GM18498 (cell line): ENCODE measurements around the gene SYNE2.
"Not testable (repeated sequence)": the region's sequence is repeated elsewhere in the genome, so short reads cannot be mapped to it uniquely, and the experiment has no call there.

Experiments
- ATAC-seq: cut with Tn5 transposase; IDR thresholded peaks from one replicate; pipeline ENCODE4 v1.9.1; 2021; ENCODE audit warnings: mild to moderate bottlenecking, moderate library complexity; ENCODE audit not compliant: unreplicated experiment

Gene SYNE2

DNA sequence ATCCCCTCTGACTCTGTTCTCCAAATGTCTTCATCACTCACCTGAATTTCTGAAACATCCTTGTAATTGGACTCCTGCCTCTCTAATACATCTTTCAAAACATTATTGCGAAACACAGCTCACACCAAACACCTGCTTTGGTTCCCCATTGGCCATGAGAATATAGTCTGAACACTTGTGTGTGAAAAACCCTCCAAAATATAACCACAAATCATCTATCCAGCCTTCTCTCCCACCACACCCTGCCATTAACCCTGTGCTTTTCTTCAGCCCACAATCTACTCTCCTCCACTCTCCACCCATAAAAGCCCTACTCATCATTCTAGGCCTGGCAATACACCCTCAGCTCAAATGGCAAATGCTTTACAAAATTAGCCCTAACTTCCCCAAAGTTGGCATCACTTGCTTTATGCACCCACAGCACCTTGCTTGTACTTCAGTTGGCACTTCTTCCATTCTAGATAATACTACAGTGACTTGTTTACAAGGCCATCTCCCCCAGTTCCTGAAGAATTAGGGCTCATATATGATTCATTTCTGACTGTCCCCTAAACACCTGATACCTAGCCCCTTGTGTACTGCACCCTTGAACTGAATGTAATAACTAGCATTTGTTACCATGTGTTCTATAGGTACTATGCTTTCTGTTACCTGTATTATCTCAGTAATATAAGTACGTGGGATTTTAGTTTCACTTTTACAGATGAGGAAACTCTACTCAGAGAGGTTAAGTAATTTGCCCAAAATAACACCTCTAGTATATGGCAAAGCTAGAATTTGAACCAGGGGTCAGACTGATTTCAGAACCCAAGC lies 17.3 kb downstream of the SYNE2 start:
- peak; percentile 49 for ATAC-seq

DNA sequence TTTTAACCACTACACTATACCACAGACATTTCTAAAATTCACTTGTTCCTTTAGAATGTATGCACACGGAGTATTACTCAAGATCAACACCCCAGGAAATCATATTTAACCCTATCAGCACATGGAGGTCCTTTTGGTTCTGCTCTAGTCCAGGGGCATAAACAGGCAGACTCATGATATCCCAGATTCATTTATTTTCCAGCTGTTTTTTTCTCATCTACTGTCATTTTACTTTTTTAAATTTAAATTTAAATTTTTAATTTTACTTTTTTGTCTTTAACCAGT lies 17.9 kb downstream of the SYNE2 start:
- not testable (repeated sequence) for ATAC-seq

DNA sequence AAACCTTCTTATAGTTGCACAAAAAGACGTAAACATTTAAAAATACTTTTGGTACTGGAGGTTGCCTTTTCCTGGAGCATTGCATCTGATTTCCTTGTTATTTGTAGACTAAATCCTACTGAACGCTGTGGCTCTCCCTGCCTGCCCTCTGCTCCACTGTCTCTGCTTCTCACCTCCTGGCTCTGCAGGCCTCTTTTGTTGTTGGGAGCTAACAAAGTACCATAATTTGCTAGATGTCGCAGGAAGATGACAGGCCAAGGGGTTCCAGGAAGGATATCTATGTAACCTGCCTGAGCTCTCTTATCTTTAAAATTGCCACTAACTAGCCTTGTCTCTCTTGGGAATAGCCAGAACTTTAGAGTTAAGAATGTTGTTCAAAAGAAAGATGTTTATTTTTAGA lies 21.4 kb downstream of the SYNE2 start:
- no peak for ATAC-seq

DNA sequence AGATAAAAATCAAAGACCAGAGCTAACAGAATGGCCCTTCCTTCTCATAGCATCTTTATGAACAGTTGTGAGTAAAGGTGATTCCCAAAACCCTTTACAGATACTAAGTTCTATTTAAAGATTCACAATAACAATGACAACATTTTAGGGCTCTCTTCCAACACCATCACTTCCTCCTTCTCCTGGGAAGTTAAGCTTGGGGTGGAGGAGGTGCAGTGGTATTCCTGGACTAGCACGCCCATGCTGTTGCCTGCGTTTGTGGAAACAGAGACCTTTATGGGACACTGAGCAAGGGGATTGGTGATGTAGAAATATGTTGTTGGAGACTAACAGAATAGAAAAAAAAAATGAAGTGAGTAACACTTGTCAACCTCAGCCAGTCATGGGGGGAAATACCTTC lies 22.5 kb downstream of the SYNE2 start:
- no peak for ATAC-seq

DNA sequence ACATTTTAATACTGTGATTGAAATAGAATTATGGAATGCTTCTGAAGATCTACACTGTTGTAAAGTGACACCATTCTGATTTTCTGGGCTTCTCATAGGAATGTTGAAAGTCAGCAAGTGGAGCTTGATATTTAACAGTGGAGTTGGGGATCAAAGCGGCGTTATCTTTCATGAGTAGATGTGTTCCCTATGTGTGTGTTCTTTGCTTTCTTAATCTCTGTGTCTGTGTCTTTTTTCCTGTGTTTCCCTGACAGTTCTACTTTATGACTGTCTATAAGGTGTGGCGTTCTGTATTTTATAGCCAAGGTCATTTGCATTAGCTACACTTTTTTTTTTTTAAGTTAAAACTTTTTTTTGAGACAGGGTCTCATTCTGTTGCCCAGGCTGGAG lies 24.7 kb downstream of the SYNE2 start:
- no peak for ATAC-seq

DNA sequence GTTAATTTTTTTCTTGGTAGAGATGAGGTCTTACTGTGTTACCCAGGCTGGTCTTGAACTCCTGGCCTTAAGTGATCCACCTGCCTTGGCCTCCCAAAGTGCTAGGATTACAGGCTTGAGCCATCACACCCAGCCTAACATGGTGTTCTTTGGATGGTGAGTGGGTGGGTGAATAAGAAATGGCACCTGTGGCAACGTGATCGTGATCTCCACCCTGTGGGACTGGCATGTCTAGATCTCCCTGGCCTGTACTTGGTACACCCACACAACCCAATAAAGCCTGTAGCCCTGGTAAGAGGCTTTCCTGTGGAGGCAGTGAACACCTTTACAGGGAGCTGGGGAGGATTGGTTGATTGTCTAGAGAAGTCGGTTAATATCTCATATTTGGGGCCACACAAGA lies 25.2 kb downstream of the SYNE2 start:
- no peak for ATAC-seq

DNA sequence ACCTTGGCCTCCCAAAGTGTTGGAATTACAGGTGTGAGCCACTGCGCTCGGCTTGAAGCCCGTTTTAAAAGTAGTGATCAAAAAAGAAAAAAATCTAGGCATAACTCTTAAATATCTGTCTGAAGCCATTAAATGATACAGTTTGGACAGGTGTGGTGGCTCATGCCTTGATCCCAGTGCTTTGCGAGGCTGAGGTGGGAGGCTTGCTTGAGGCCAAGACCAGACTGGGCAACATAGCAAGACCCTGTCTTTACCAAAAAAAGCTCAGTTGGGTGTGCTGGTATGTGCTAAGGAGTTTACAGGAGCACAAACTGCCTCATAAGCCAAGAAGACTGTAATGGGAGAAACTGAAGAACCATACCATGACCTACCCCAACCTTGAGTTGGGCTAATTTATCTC lies 26.0 kb downstream of the SYNE2 start:
- ATAC-seq = no peak

DNA sequence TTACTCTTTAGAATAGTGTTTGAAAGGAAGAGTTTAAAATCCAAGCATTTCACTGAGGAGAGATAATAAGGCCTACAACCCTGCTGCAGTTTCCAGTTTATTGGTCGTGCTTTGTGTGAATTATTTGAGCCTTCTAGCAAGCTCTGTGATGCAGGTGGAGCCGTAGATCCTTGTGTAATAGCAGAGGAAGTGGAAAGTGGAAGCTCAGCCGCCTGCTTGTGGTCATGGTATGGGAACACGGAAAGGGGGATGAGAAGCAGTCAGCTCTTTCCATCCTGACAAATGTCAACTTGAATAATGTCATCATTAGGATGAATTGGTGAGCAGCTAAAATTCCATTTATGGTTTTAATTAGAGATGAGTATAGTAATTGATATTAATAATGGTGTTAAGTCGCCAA lies 29.1 kb downstream of the SYNE2 start:
- no peak for ATAC-seq

DNA sequence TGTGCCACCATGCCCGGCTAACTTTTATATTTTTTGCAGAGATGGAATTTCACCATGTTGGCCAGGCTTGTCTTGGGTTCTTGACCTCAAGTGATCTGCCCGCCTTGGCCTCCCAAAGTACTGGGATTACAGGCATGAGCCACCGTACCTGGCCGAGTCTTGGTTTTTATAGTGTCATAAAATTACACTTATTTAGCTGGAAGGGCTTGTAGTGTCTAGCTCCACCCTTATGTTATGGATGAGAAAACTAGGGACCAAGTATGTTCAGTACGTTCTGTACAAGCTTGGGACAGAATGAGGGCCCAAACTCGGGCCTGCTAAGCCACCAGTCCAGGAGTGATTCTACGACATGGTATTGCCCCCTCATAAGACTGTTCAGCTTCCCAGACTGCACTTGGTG lies 35.1 kb downstream of the SYNE2 start:
- ATAC-seq = no peak

DNA sequence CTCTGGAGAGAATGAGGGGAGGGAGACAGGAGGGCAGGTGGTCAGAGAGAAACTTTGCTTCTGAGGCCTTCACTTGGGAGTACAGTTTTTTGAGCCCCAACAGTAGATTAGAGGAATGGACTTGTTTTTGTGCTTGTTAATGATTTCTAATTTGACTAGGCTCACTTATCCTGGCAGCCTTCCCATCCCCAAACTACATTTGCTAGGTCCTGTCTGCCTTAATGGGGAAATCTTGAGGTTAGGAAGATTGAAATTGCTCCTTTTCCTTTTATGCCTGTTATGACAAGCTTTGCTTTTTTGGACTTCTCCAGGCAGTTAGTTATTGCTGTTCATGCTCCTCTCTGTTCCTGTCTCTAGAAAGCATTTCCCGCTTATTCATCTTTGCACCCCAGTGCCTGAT lies 37.7 kb downstream of the SYNE2 start:
- no peak for ATAC-seq

DNA sequence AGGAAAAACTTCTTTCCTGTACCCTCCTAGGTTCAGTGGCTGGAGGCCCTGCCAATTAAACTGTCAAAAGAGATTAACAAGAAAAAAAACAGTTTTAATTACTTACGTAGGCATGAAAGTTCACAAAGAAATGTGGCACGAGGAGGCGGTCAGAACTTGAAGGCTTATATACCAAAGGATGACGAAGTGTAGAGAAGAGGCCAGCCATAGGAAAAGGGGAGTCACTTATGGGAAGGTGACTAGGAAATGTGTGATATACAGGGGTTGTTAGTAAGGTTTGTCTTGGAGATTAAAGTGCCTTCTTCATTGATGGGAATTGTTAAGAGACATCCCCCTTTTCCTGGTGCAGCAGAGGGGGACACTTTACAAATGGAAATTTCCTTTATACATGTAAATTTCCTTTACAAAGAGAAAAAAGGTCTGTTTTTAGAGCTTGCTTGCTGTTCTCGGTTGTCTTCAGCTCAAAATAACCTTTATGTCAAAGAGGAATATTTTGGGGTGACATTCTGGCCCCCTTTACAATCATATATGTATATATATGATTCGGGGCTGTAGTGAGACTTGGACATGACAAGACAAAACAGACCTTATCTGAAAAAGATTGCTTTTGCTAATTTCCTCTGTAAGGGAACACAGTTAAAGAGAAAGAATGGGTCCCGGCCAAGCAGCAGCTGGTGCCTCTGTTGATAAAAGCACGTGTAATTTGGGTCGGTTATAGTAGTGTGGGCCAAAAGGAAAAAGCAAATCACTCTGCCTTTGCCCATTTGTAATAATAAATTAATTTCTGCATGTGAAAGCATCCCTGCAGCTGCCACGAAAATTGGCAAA lies 38.6 kb downstream of the SYNE2 start:
- no peak for ATAC-seq

DNA sequence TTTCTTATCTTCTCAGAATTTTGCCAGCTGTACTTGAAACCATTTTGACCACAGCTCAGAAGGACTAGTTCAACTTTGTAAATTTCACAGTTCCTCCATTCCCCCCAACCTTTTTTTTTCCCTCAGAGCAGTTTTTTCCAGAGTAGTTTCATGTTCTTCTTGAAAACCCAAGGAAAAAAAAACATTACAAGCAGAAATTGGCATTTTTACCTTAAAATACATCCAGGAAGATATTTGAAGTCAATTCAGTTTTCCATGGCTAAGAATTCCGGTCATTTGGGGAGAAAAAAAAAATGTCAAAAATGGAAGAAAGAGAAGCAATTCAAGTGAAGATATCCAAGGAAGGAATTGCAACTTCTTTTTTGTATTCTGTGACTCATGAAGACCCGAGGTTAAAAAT lies 39.5 kb downstream of the SYNE2 start:
- ATAC-seq = no peak

DNA sequence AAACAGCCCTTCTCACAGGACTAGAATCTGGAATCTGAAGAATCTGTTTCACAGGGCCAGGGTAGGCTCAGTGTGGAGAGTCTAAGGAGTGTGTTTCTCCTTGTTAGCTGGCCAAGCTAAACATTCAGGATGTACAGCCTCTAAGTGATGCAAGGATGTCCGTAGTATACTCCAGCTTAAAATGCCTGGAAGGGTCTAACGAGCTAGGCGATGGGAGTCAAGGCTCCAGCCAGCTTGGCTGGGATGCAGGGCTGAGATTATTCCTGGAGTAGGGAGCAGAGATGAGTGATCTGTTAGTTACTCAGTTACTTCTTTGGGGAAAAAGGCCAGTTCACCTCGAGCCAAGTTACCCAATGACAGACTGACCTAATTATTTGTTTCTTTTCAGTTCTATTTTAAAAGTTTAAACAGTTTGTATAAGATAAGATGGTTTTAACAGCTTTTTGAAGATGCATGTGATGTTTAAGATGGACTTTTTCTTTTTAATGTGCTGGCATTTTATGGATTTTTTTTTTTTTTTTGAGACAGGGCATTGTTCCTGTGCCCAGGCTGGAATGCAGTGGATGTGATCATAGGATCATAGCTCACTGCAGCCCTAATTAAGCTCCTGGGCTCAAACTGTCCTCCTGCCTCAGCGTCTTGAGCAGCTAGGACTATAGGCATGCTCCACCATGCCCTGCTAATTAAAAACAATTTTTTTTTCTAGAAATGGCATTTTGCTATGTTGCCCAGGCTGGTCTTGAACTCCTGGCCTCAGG lies 41.1 kb downstream of the SYNE2 start:
- ATAC-seq = no peak

DNA sequence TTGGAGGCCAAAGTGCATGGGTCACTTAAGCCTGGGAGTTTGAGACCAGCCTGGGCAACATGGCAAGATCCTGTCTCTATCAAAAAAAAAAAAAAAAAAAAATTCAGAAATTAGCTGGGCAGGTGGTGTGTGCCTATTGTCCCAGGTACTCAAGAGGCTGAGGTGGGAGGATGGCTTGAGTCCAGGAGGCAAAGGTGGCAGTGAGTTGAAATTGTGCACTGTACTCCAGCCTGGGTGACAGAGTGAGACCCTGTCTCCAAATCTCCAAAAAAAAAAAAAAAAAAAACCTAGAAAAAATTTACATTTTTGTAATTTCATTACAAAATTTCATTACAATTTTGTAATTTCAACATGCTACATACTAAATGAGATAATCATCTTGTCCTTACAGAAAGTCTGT lies 42.7 kb downstream of the SYNE2 start:
- ATAC-seq = no peak

DNA sequence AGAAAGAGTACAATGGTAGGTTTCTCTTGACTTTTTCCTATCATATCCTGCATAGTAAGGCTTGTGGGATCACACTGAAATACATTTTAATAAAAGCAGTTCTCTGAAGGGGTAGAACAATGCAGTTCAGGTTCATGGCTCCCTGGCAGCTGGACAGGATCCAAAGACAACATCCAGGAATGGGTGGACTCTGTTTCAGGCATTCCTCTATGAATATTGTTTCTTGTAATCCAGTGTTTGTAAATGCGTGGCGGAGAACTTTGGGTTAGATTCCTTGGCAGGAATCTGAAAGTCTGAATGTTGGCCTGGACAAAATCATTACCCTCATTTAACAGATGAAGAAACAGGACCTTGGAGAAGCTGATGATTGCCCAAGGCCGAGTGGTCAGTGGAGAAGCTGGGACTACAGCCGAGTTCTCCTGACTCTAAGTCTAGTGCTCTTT lies 43.5 kb downstream of the SYNE2 start:
- ATAC-seq = no peak

DNA sequence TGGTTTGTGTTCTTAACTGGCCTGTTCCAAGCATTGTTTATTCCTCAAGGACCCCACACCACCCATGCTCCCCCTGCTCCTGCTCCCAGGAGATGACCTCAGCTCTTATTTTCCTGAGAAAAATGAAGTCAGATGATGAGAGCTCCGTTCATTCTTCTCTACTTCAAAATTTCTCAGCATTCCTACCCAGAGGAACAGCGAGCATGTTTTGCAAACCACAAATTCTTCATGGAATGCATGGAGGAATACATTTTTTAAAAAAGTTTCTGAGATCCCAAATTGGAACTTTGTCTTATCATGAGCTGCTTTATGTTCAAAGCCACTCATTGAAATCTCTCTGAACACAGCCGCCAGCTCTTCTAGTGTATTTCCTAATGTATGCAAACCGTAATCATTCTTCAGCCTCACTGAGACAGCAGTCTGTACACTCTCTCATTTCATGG lies 44.9 kb downstream of the SYNE2 start:
- ATAC-seq = no peak

DNA sequence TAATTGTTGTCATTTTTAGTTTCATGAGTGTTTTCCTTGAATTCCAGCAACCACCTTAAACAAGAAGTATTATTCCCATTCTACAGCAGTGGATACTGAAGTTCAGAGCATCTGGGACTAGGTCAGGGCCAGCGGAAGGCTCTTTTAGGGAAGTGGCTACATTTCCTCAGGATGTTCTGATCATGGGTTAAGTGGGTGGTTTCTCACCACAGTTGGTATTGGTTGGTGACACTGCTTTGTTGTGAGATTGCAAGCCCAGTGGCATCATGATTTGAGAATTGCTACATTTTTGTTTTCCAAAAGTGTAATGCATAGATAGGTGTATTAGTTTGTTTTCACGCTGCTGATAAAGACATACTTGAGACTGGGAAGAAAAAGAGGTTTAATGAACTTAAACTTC lies 47.1 kb downstream of the SYNE2 start:
- ATAC-seq = peak; percentile 67

DNA sequence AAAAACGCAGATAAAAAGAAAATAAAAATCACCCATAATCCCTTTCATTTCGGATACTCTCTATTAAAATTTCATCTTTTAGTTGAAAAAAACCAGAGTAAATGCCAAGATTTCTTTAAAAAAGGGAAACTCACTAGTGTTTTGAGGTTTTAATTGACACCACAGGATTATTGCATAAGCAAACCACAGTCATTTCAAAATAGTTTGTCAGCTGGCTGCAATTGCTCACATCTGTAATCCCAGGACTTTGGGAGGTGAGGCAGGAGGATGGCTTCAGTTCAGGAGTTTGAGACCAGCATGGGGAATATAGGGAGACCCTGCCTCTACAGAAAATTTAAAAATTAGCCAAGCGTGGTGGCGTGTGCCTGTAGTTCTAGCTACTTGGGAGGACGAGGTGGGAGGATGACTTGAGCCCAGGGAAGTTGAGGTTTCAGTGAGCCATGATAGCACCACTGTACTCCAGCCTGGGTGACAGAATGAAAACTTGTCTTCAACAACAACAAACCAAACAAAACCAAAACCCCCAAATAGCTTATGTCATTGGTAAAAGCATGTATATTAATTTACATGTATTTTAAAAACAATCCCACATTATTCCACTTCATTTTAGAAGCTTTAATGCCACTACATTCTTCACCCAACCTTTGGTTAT lies 48.8 kb downstream of the SYNE2 start:
- no peak for ATAC-seq

DNA sequence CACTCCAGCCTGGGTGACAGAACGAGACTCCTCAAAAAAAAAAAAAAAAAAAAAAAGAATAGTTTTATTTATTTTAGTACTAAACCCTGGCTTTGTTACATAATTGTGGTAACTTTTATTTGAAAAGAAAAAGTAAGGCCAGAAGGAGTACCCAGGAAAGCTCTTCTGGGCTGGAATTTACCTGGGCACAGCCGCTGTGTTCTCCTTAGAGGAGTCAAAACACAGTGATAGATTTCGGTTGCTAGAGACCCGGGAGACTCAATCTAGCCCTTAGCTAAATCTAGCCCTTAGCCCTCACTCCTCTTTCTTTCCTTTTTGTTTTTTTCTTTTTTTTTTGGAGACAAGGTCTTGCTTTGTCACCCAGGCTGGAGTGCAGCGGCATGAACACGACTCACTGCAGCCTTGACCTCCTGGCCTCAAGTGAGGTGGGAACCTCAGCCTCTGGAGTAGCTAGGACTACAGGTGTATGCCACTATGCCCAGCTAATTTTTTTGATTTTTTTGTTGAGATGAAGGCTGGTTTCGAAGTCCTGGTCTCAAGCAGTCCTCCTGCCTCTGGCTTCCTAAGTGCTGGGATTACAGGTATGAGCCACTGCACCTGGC lies 49.7 kb downstream of the SYNE2 start:
- no peak for ATAC-seq

DNA sequence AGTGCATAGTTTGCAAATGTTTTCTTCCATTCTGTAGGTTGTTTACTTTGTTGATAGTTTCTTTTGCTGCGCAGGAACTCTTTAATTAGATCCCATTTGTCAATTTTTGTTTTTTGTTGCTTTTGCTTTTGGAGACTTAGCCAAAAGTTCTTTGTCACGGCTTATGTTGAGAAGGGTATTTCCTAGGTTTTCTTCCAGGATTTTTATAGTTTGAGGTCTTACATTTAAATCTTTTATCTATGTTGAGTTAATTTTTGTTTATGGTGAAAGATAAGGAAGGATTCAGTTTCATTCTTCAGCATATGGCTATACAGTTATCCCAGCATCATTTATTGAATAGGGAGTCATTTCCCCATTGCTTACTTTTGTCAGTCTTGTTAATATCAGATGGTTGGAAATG lies 51.9 kb downstream of the SYNE2 start:
- no peak for ATAC-seq

DNA sequence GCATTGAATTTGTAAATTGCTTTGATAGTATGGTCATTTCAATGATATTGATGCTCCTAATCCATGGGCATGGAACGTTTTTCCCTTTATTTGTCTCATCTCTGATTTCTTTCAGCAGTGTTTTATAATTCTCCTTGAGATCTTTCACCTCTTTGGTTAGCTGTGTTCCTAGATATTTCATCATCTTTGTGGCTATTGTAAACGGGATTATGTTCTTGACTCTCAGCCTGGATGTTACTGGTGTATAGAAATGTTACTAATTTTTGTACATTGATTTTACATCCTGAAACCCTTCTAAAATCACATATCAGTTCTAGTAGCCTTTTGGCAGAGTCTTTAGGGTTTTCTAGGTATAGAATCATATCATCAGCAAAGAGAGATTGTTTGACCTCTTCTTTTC lies 52.6 kb downstream of the SYNE2 start:
- ATAC-seq = no peak
